HepG2 (cell line): Measurements from ENCODE around the gene ARHGEF3. TPM values are rescaled to one million over a fixed set of nuclear protein-coding genes. Genes with fewer than 3 reads are reported as not detected.

ENCODE experiments used
- ATAC-seq: fragments of 200-7000 bp; cut with Tn5 transposase; 3 replicates; pipeline ENCODE4 v1.9.1; 2020; ENCODE audit warnings: mild to moderate bottlenecking, moderate library complexity
- BruUV-seq: library from RNA; stranded (reverse); fragments of 400-500 nt; replicated peaks from 2 replicates; lab custom pipeline; 2021; lab: Mats Ljungman, UMichigan
- CTCF ChIA-PET: fragments of 300-600 bp; formaldehyde crosslinking; extraction: SDS; loops from one replicate; lab custom pipeline; 2021; ENCODE audit warnings: low total read pairs, inconsistent platforms, low intra/inter-chr PET ratio; lab: Yijun Ruan, JAX
- POLR2A ChIA-PET: fragments of 350-600 bp; sonication (Branson Sonifier 250); formaldehyde crosslinking; loops from one replicate; lab custom pipeline; 2020; ENCODE audit warnings: antibody characterized with exemption, inconsistent platforms; lab: Yijun Ruan, JAX
- DNase-seq: peaks from one replicate; pipeline ENCODE4 v3.0.0-alpha.2; 2015; ENCODE audit warnings: low spot score
- FAIRE-seq: peaks from 3 replicates; lab custom pipeline; 2011; peaks lifted over from hg19 to GRCh38; lab: Jason Lieb, UNC
- H2AFZ ChIP-seq: one replicate; pipeline ENCODE4 v1.6.1; 2011; ENCODE audit warnings: low read length, inconsistent platforms
- H3K27ac ChIP-seq: fragments of 300-600 bp; 3 replicates; pipeline ENCODE4 v1.8.0; 2011; ENCODE audit warnings: mixed run types, mild to moderate bottlenecking, mixed read lengths, low read length, inconsistent platforms; ENCODE audit not compliant: insufficient read depth; ENCODE audit errors: extremely low read length
- H3K27me3 ChIP-seq, 2 experiments: fragments of 200-600 bp in 1 of 2; 2 replicates in 1 of 2; 3 replicates in 1 of 2; pipeline versions ENCODE4 v1.6.0 to v1.8.0; 2011; ENCODE audit warnings: low read length in 2 of 2, mild to moderate bottlenecking in 2 of 2, moderate library complexity in 2 of 2, inconsistent platforms in 1 of 2; ENCODE audit not compliant: insufficient read depth in 2 of 2, control insufficient read depth in 1 of 2
- H3K36me3 ChIP-seq, 2 experiments: fragments of 200-600 bp in 1 of 2; replicated peaks in 1 of 2; 2 replicates in 1 of 2; 3 replicates in 1 of 2; pipeline versions ENCODE4 v1.5.1 to v1.8.0; 2011; ENCODE audit warnings: low read length in 2 of 2, inconsistent platforms in 1 of 2; ENCODE audit not compliant: insufficient read depth in 2 of 2, control insufficient read depth in 1 of 2
- H3K4me1 ChIP-seq: 2 replicates; pipeline ENCODE4 v1.5.1; 2012; ENCODE audit warnings: low read length, inconsistent platforms; ENCODE audit not compliant: insufficient read depth
- H3K4me2 ChIP-seq: 2 replicates; pipeline ENCODE4 v1.6.0; 2011; ENCODE audit warnings: low read depth, low read length, inconsistent platforms
- H3K4me3 ChIP-seq, 3 experiments: fragments of 200-600 bp in 1 of 3; sonication (generic), shearing (Covaris generic) in 1 of 3; replicated peaks in 1 of 3; 2 replicates each; pipeline ENCODE4 v1.5.1; 2011 to 2016; ENCODE audit warnings: low read length in 3 of 3, inconsistent platforms in 2 of 3, low read depth in 2 of 3, mild to moderate bottlenecking in 2 of 3, control low read depth in 1 of 3, mixed read lengths in 1 of 3; ENCODE audit not compliant: insufficient read depth in 1 of 3
- H3K79me2 ChIP-seq: one replicate; pipeline ENCODE4 v1.6.1; 2011; ENCODE audit warnings: low read length, inconsistent platforms; ENCODE audit not compliant: insufficient read depth
- H3K9ac ChIP-seq: 2 replicates; pipeline ENCODE4 v1.6.0; 2011; ENCODE audit warnings: mild to moderate bottlenecking, low read depth, low read length, inconsistent platforms; ENCODE audit not compliant: insufficient read depth
- H3K9me3 ChIP-seq: 2 replicates; pipeline ENCODE4 v1.5.1; 2012; ENCODE audit warnings: mild to moderate bottlenecking, low read length
- H4K20me1 ChIP-seq: 2 replicates; pipeline ENCODE4 v1.6.0; 2011; ENCODE audit warnings: inconsistent platforms, mild to moderate bottlenecking, low read length, moderate library complexity; ENCODE audit not compliant: insufficient read depth
- FOXJ3 ChIP-seq: sonication (generic); formaldehyde crosslinking; IDR thresholded peaks from 2 replicates; pipeline ENCODE4 v1.4.0; 2020; ENCODE audit warnings: missing genetic modification reagents, mild to moderate bottlenecking, borderline replicate concordance
- HDAC2 ChIP-seq: sonication (generic); formaldehyde crosslinking; IDR thresholded peaks from 2 replicates; pipeline ENCODE4 v1.4.0; 2020; ENCODE audit warnings: missing genetic modification reagents
- KDM6A ChIP-seq: IDR thresholded peaks from 2 replicates; pipeline ENCODE4 v1.6.1; 2016; ENCODE audit warnings: low read depth
- NR2C2 ChIP-seq: sonication (generic); formaldehyde crosslinking; IDR thresholded peaks from 2 replicates; pipeline ENCODE4 v1.4.0; 2020; ENCODE audit warnings: missing genetic modification reagents, mild to moderate bottlenecking, moderate library complexity, borderline replicate concordance
- PAWR ChIP-seq: sonication (generic); formaldehyde crosslinking; IDR thresholded peaks from 2 replicates; pipeline ENCODE4 v1.4.0; 2020; ENCODE audit warnings: missing genetic modification reagents, mild to moderate bottlenecking, borderline replicate concordance
- RBM22 ChIP-seq: fragments of 200-400 bp; formaldehyde crosslinking; optimal IDR thresholded peaks from 2 replicates; pipeline ENCODE3; 2017; ENCODE audit warnings: mild to moderate bottlenecking, low read length, moderate library complexity
- RFXANK ChIP-seq: IDR thresholded peaks from 2 replicates; pipeline ENCODE4 v1.6.1; 2016
- RNF2 ChIP-seq: fragments of 450-650 bp; conservative IDR thresholded peaks from 2 replicates; pipeline ENCODE4 v1.6.1; 2016; ENCODE audit warnings: low read depth
- SCMH1 ChIP-seq: sonication (generic); formaldehyde crosslinking; IDR thresholded peaks from 2 replicates; pipeline ENCODE4 v1.9.0; 2021; ENCODE audit warnings: missing genetic modification reagents, mild to moderate bottlenecking, borderline replicate concordance
- TBX3 ChIP-seq: fragments of 450-650 bp; IDR thresholded peaks from 2 replicates; pipeline ENCODE4 v1.6.1; 2017; ENCODE audit warnings: antibody characterized with exemption, mild to moderate bottlenecking, inconsistent platforms, borderline replicate concordance
- ZBTB1 ChIP-seq: sonication (generic); formaldehyde crosslinking; IDR thresholded peaks from 2 replicates; pipeline ENCODE4 v1.4.0; 2020; ENCODE audit warnings: missing genetic modification reagents, borderline replicate concordance
- ZBTB8A ChIP-seq: sonication (generic); formaldehyde crosslinking; IDR thresholded peaks from 2 replicates; pipeline ENCODE4 v1.4.0; 2020; ENCODE audit warnings: mild to moderate bottlenecking, low read depth, missing genetic modification reagents, borderline replicate concordance
- ZNF296 ChIP-seq: sonication (generic); formaldehyde crosslinking; conservative IDR thresholded peaks from 2 replicates; pipeline ENCODE4 v1.5.0; 2020; ENCODE audit warnings: mild to moderate bottlenecking, missing genetic modification reagents
- ZNF670 ChIP-seq: sonication (generic); formaldehyde crosslinking; IDR thresholded peaks from 2 replicates; pipeline ENCODE4 v1.8.0; 2022; ENCODE audit warnings: mild to moderate bottlenecking, missing genetic modification reagents, borderline replicate concordance
- WGBS: methylation state at CpG from one replicate; pipeline ENCODE4 v1.1.6; 2017; ENCODE audit warnings: low lambda C conversion rate; 5-methylcytosine and 5-hydroxymethylcytosine counted together
- in situ Hi-C: cut with HindIII; loops from 2 replicates; pipeline ENCODE4 v1.10.0; 2017; ENCODE audit warnings: low pct_unique_long_range_greater_than_20kb; ENCODE audit not compliant: extremely low pct_ligation_motif_present
- intact Hi-C: fragments of 100-400 bp; cut with micrococcal nuclease; formaldehyde crosslinking; loops from one replicate; pipeline ENCODE4 v1.10.0; 2022; ENCODE audit not compliant: unreplicated experiment
- polyA plus RNA-seq, 8 experiments: library from polyadenylated mRNA; depleted of rRNA in 3 of 8; stranded (reverse) in 7 of 8; unstranded in 1 of 8; fragments of >200 nt; fragmentation: Illumina TruSeq in 4 of 8; extraction: Trizol in 4 of 8; gene quantifications; 2 replicates each; pipeline versions ENCODE4 v1.2.1 to v1.2.3, GENCODE V29; 2011 to 2016; ENCODE audit warnings: low read depth in 4 of 8, missing spikeins in 1 of 8, mixed read lengths in 1 of 8; ENCODE audit not compliant: insufficient read depth in 1 of 8
- total RNA-seq, 5 experiments: library from RNA; depleted of rRNA; stranded (reverse); fragments of >200 nt; fragmentation: Illumina TruSeq; extraction: Trizol; gene quantifications; 2 replicates each; pipeline ENCODE4 v1.2.3, GENCODE V29; 2016; ENCODE audit warnings: low read depth in 1 of 5
- TF ChIP-seq, protein P1 (sequence below): sonication (generic); formaldehyde crosslinking; IDR thresholded peaks from 2 replicates; pipeline ENCODE4 v1.5.0; 2020; ENCODE audit warnings: missing genetic modification reagents
- TF ChIP-seq, protein P2 (sequence below): sonication (generic); formaldehyde crosslinking; IDR thresholded peaks from 2 replicates; pipeline ENCODE4 v1.8.0; 2022; ENCODE audit warnings: missing genetic modification reagents, low read depth, mild to moderate bottlenecking, borderline replicate concordance
- TF ChIP-seq, protein P3 (sequence below): sonication (generic); formaldehyde crosslinking; IDR thresholded peaks from 2 replicates; pipeline ENCODE4 v1.8.0; 2023; ENCODE audit warnings: mild to moderate bottlenecking, missing genetic modification reagents
- TF ChIP-seq, protein P4 (sequence below): sonication (generic); formaldehyde crosslinking; IDR thresholded peaks from 2 replicates; pipeline ENCODE4 v1.8.0; 2022; ENCODE audit warnings: mild to moderate bottlenecking, missing genetic modification reagents; ENCODE audit not compliant: insufficient replicate concordance

ARHGEF3 gene
- total and polyA plus RNA-seq, 2 of the 13 experiments (the other 11 are each of a cell fraction or from before 2014, with no cell fraction given), result 14.8 to 23.1 TPM

DNA sequence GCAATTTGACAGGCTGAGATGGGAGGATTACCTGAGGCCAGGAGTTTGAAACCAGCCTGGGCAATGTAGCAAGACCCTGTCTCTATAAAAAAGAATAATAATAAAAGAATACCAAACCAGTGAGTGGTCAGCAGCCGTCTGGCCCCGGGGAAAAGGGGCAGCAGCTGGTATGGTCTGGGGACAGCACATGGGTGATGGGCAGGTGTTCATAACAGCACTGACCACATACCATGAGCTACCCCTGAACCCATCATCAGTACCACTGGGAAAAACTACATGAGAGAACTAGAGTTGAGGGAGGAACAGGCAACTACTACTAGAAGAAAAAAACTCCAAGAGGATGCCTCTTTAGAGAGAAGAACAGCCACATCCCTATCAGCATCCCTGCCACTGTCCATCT is 40.7 kb downstream of the ARHGEF3 start:
- no peak overlapping the region for H3K27ac ChIP-seq
- WGBS, result 89% methylated on average over 2 of the region's 2 CpGs
- DNase-seq, result no peak
- in situ Hi-C loops (no loop called here), intact Hi-C loops (no loop called here)
- TF ChIP-seq RFXANK (CRISPR knock-in tag) (no peak), RNF2 (no peak), TBX3 (no peak), HDAC2 (CRISPR knock-in tag) (no peak), RBM22 (no peak), NR2C2 (CRISPR knock-in tag) (no peak), KDM6A (CRISPR knock-in tag) (no peak), ZBTB1 (CRISPR knock-in tag) (no peak), ZBTB8A (no peak), PAWR (CRISPR knock-in tag) (no peak), ZNF296 (CRISPR knock-in tag) (no peak), FOXJ3 (no peak), ZNF670 (CRISPR knock-in tag) (no peak), SCMH1 (CRISPR knock-in tag) (no peak)
- TF ChIP-seq, protein P1, sequence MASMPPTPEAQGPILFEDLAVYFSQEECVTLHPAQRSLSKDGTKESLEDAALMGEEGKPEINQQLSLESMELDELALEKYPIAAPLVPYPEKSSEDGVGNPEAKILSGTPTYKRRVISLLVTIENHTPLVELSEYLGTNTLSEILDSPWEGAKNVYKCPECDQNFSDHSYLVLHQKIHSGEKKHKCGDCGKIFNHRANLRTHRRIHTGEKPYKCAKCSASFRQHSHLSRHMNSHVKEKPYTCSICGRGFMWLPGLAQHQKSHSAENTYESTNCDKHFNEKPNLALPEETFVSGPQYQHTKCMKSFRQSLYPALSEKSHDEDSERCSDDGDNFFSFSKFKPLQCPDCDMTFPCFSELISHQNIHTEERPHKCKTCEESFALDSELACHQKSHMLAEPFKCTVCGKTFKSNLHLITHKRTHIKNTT, result no peak
- TF ChIP-seq, protein P2, sequence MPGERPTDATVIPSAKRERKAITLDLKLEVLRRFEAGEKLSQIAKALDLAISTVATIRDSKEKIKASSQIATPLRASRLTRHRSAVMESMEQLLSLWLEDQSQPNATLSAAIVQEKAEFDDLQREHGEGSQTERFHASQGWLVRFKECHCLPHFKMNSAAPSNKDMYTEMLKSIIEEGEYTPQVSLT (CRISPR knock-in tag), result no peak
- TF ChIP-seq, protein P3, sequence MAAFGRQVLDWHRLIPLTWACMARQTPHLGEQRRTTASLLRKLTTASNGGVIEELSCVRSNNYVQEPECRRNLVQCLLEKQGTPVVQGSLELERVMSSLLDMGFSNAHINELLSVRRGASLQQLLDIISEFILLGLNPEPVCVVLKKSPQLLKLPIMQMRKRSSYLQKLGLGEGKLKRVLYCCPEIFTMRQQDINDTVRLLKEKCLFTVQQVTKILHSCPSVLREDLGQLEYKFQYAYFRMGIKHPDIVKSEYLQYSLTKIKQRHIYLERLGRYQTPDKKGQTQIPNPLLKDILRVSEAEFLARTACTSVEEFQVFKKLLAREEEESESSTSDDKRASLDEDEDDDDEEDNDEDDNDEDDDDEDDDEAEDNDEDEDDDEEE (CRISPR knock-in tag), result no peak
- TF ChIP-seq, protein P4, sequence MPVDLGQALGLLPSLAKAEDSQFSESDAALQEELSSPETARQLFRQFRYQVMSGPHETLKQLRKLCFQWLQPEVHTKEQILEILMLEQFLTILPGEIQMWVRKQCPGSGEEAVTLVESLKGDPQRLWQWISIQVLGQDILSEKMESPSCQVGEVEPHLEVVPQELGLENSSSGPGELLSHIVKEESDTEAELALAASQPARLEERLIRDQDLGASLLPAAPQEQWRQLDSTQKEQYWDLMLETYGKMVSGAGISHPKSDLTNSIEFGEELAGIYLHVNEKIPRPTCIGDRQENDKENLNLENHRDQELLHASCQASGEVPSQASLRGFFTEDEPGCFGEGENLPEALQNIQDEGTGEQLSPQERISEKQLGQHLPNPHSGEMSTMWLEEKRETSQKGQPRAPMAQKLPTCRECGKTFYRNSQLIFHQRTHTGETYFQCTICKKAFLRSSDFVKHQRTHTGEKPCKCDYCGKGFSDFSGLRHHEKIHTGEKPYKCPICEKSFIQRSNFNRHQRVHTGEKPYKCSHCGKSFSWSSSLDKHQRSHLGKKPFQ (CRISPR knock-in tag), result no peak
- no peak overlapping the region for H3K4me3 ChIP-seq
- no peaks in the 10 kb centered on the region for H3K9me3 ChIP-seq
- no peak overlapping the region for H3K9ac ChIP-seq
- H3K79me2 ChIP-seq, result peaks cover 2% of the 10 kb centered on the region
- BruUV-seq, result no TSS peak
- ATAC-seq, result no peak
- H3K4me2 ChIP-seq, result no peak overlapping the region
- no peak for FAIRE-seq
- peaks cover 0 to 2% of the 10 kb centered on the region in 2 experiments; a peak in 2 of 5 replicates for H3K36me3 ChIP-seq
- no peaks in the 10 kb centered on the region for H4K20me1 ChIP-seq
- POLR2A ChIA-PET, result no interaction called here
- H2AFZ ChIP-seq, result no peak overlapping the region
- no peaks in the 10 kb centered on the region for H3K27me3 ChIP-seq
- CTCF ChIA-PET, result no interaction called here
- peaks cover 19% of the 10 kb centered on the region for H3K4me1 ChIP-seq
